ENCODE results near the gene SLC51A.
"Not testable (repeated sequence)": the region's sequence is repeated elsewhere in the genome, so short reads cannot be mapped to it uniquely, and the experiment has no call there.

The SLC51A gene

GRCh38 chr3:196193736-196194541, 22.4 kb upstream of the SLC51A start:
- no peak for FAIRE-seq

- FAIRE-seq: no peak
These were observed 21.8 kb upstream of the SLC51A start for GRCh38 chr3:196194542-196194915.

- FAIRE-seq: no peak
These were observed 20.6 kb upstream of the SLC51A start for GRCh38 chr3:196195664-196196265.

GRCh38 chr3:196197524-196197923, 18.8 kb upstream of the SLC51A start:
- FAIRE-seq: no peak

- no peak for FAIRE-seq
These were observed 18.2 kb upstream of the SLC51A start for GRCh38 chr3:196198081-196198675.

- FAIRE-seq: no peak
These were observed 17.3 kb upstream of the SLC51A start for GRCh38 chr3:196198771-196199753.

GRCh38 chr3:196202516-196202970, 13.8 kb upstream of the SLC51A start:
- no peak for FAIRE-seq

- FAIRE-seq: no peak
These were observed 12.5 kb upstream of the SLC51A start for GRCh38 chr3:196203846-196204245.

GRCh38 chr3:196205442-196206205, 10.7 kb upstream of the SLC51A start:
- FAIRE-seq: not testable (repeated sequence)

GRCh38 chr3:196207159-196207832, 9.0 kb upstream of the SLC51A start:
- FAIRE-seq: no peak

- FAIRE-seq: no peak
These were observed 8.3 kb upstream of the SLC51A start for GRCh38 chr3:196207833-196208607.

GRCh38 chr3:196208942-196209695, 7.2 kb upstream of the SLC51A start:
- no peak for FAIRE-seq

- not testable (repeated sequence) for FAIRE-seq
These were observed 6.2 kb upstream of the SLC51A start for GRCh38 chr3:196209944-196210672.

- FAIRE-seq: no peak
These were observed 5.4 kb upstream of the SLC51A start, which contains the start of gene ZDHHC19 for GRCh38 chr3:196210673-196211556. ZDHHC19 (minus strand) TSS chr3:196211400; CDS start chr3:196211315, 85 bp downstream.

GRCh38 chr3:196214783-196215441, 1.4 kb upstream of the SLC51A start:
- FAIRE-seq: no peak

- no peak for FAIRE-seq
These were observed 777 bp upstream of the SLC51A start for GRCh38 chr3:196215493-196216020.

- FAIRE-seq: no peak
These were observed 412 bp downstream of the SLC51A start for GRCh38 chr3:196216681-196217211.
